Ovary (tissue), 9 donors: ENCODE results near the gene EIF2S1. TPM values are rescaled to one million over a fixed set of nuclear protein-coding genes. Genes with fewer than 3 reads are reported as not detected.

Experiments used
- DNase-seq, 5 donors: peaks; one replicate each; pipeline ENCODE4 v3.0.0-alpha.2; 2019 to 2020
- H3K27ac ChIP-seq, 2 donors: fragments of 200-600 bp; one replicate each; pipeline versions ENCODE4 v1.5.1 to v1.8.0; 2019 to 2022
- H3K27me3 ChIP-seq: fragments of 200-600 bp; one replicate; pipeline ENCODE4 v1.8.0; 2022
- H3K36me3 ChIP-seq: fragments of 200-600 bp; sonication (generic); one replicate; pipeline ENCODE4 v1.5.1; 2019
- H3K4me1 ChIP-seq: one replicate; pipeline ENCODE4 v1.8.1; 2013; ENCODE audit warnings: mild to moderate bottlenecking, moderate library complexity; ENCODE audit not compliant: insufficient read depth
- H3K4me3 ChIP-seq: fragments of 200-600 bp; sonication (generic); one replicate; pipeline ENCODE4 v1.5.1; 2017
- H3K9me3 ChIP-seq, 2 donors: fragments of 200-600 bp in 1 of 2; sonication (generic) in 1 of 2; one replicate each; pipeline versions ENCODE4 v1.5.1 to v1.8.1; 2013 to 2019; ENCODE audit warnings: mild to moderate bottlenecking in 1 of 2, moderate library complexity in 1 of 2
- CTCF ChIP-seq, 3 donors: fragments of 450-650 bp in 2 of 3; fragments of 200-600 bp in 1 of 3; IDR thresholded peaks; one replicate each; pipeline versions ENCODE4 v1.5.1 to v1.8.0; 2016 to 2022; ENCODE audit warnings: antibody characterized with exemption in 3 of 3, mild to moderate bottlenecking in 1 of 3
- EP300 ChIP-seq: sonication (generic); formaldehyde crosslinking; IDR thresholded peaks from one replicate; pipeline ENCODE4 v1.6.1; 2017; ENCODE audit warnings: antibody characterized with exemption
- POLR2A ChIP-seq: fragments of 450-650 bp; IDR thresholded peaks from one replicate; pipeline ENCODE4 v1.6.1; 2017; ENCODE audit warnings: antibody characterized with exemption, mild to moderate bottlenecking, moderate library complexity
- WGBS, 3 donors: extraction: QIAGEN DNeasy Blood & Tissue Kit in 1 of 3; methylation state at CpG; one replicate each; pipeline versions ENCODE4 v1.1.5 to v1.1.7; 2013 to 2017; 5-methylcytosine and 5-hydroxymethylcytosine counted together
- intact Hi-C, 4 donors: fragments of 100-400 bp; cut with DNase I; formaldehyde crosslinking; loops; one replicate each; pipeline versions ENCODE4 v1.11.0 to v1.15.1; 2022 to 2023
- polyA plus RNA-seq, 2 donors: library from polyadenylated mRNA; stranded (reverse); fragments of 200-250 nt in 1 of 2; fragments of 350-450 nt in 1 of 2; fragmentation: Illumina TruSeq in 1 of 2; extraction: RNeasy Lipid Tissue Mini Kit (QIAGEN cat#74804) in 1 of 2; gene quantifications; one replicate each; pipeline ENCODE4 v1.2.3, GENCODE V29; 2013 to 2014
- total RNA-seq, 7 donors: library from RNA; depleted of rRNA in 2 of 7; stranded (reverse); fragments of >200 nt in 2 of 7; fragmentation: NEBNext Ultra II Directional in 3 of 7; extraction: Animal tissue kit (Norgen Biotek cat#: 25700) in 3 of 7; gene quantifications; one replicate each; pipeline versions ENCODE4 v1.1.0 to v1.2.4, GENCODE V29; 2016 to 2023
- donor health status: DM: no; HTN: no; CAD: no; lungs with moderate emphysema.
- donor health status: DM: no; HTN: no; CAD: no.
- donor health status: Bipolar disorder and iron deficiency.
- donor health status: DM: yes; HTN: yes; CAD: no.
- donor health status: DM: no; HTN: no; CAD: no.
- donor health status: DM: yes; HTN: yes; CAD: no.

EIF2S1 gene
- total and polyA plus RNA-seq, 9 donors, result 28.0 to 102 (median 49.1) TPM

GRCh38 chr14:67393689-67394088, 33.6 kb downstream of the EIF2S1 start:
- Histone ChIP-seq H3K4me3 (no peak overlapping the region), H3K9me3 (no peaks in the 10 kb centered on the region), H3K27me3 (no peaks in the 10 kb centered on the region), H3K4me1 (no peaks in the 10 kb centered on the region), H3K27ac (no peak overlapping the region), H3K36me3 (no peaks in the 10 kb centered on the region)
- no peak for DNase-seq
- intact Hi-C loops, result no loop called here
- TF ChIP-seq CTCF (IDR thresholded peaks at IDR 0.05), result no peak
- TF ChIP-seq EP300, result no peak
- no peak for TF ChIP-seq POLR2A
- WGBS, 3 donors, result 61 to 69% (median 68%) methylated on average over 6 of the region's 6 CpGs

GRCh38 chr14:67395086-67395875, 35.2 kb downstream of the EIF2S1 start:
- no peak for TF ChIP-seq POLR2A
- WGBS, 3 donors, result 72 to 75% (median 75%) methylated on average over 16 of the region's 16 CpGs
- H3K27ac ChIP-seq, result no peak overlapping the region
- H3K36me3 ChIP-seq, result no peaks in the 10 kb centered on the region
- no peaks in the 10 kb centered on the region for H3K9me3 ChIP-seq
- no peak for DNase-seq
- intact Hi-C loops, result no loop called here
- H3K4me1 ChIP-seq, result no peaks in the 10 kb centered on the region
- H3K4me3 ChIP-seq, result no peak overlapping the region
- no peaks in the 10 kb centered on the region for H3K27me3 ChIP-seq

GRCh38 chr14:67395876-67396189, 35.7 kb downstream of the EIF2S1 start:
- Histone ChIP-seq H3K27ac (no peak overlapping the region), H3K9me3 (no peaks in the 10 kb centered on the region), H3K36me3 (no peaks in the 10 kb centered on the region), H3K4me3 (no peak overlapping the region), H3K4me1 (no peaks in the 10 kb centered on the region), H3K27me3 (no peaks in the 10 kb centered on the region)
- TF ChIP-seq EP300, result no peak
- TF ChIP-seq POLR2A, result no peak
- no peak for TF ChIP-seq CTCF (IDR thresholded peaks at IDR 0.05)
- DNase-seq, result no peak
- WGBS, 3 donors, result 85 to 93% (median 87%) methylated on average over 5 of the region's 5 CpGs
- intact Hi-C loops, result no loop called here

- WGBS, 3 donors, result 41 to 51% (median 46%) methylated on average over 2 of the region's 2 CpGs
Measured at GRCh38 chr14:67396381-67396970, 36.3 kb downstream of the EIF2S1 start.

More at GRCh38 chr14:67396381-67396970, 36.3 kb downstream of the EIF2S1 start:
- TF ChIP-seq CTCF (IDR thresholded peaks at IDR 0.05) (no peak), POLR2A (no peak), EP300 (no peak)
- no peaks in the 10 kb centered on the region for H3K27me3 ChIP-seq
- DNase-seq, result no peak
- H3K36me3 ChIP-seq, result no peaks in the 10 kb centered on the region
- intact Hi-C loops, result no loop called here
- H3K9me3 ChIP-seq, result no peaks in the 10 kb centered on the region
- no peak overlapping the region for H3K27ac ChIP-seq
- H3K4me3 ChIP-seq, result no peak overlapping the region
- no peaks in the 10 kb centered on the region for H3K4me1 ChIP-seq
